HG03025 (cell line): ENCODE measurements around the gene ETV1.

ENCODE experiments used
- ATAC-seq: cut with Tn5 transposase; IDR thresholded peaks from one replicate; pipeline ENCODE4 v1.9.1; 2021; ENCODE audit warnings: mild to moderate bottlenecking, moderate library complexity; ENCODE audit not compliant: unreplicated experiment, low FRiP score

The ETV1 gene

DNA sequence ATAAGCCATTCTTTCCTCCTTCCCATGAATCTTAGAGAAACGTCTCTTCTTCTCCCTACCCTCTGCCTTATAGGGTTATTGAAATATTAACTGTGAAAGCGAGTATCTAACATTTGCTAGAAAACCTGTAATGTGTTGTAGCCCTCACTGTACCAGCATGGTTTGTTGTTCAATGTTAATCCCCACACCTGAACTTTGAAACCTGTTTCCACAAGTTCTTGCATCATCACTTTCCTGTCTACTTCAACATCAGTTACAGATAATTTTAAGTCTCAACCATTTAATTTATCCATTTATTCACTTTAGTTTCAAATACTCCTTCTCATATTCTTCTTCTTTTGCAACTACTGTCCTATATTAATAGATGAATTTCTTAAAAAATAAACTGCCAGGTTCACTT, 148.2 kb downstream of the ETV1 start:
- ATAC-seq = no peak
